GM18951 (cell line): ENCODE data around the gene MARCO.

Experiments
- POLR2A ChIP-seq: IDR thresholded peaks from 4 replicates; pipeline ENCODE4 v1.6.1; 2011; ENCODE audit warnings: mild to moderate bottlenecking; ENCODE audit not compliant: insufficient read length, insufficient read depth; ENCODE audit errors: extremely low read depth
- in situ Hi-C: fragments of 300-500 bp; cut with MboI; formaldehyde crosslinking; loops from one replicate; pipeline ENCODE4 v1.12.0; 2022; ENCODE audit warnings: low sequenced_read_pairs, mixed read lengths, inconsistent platforms; ENCODE audit not compliant: unreplicated experiment

Gene MARCO, protein sequence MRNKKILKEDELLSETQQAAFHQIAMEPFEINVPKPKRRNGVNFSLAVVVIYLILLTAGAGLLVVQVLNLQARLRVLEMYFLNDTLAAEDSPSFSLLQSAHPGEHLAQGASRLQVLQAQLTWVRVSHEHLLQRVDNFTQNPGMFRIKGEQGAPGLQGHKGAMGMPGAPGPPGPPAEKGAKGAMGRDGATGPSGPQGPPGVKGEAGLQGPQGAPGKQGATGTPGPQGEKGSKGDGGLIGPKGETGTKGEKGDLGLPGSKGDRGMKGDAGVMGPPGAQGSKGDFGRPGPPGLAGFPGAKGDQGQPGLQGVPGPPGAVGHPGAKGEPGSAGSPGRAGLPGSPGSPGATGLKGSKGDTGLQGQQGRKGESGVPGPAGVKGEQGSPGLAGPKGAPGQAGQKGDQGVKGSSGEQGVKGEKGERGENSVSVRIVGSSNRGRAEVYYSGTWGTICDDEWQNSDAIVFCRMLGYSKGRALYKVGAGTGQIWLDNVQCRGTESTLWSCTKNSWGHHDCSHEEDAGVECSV

DNA sequence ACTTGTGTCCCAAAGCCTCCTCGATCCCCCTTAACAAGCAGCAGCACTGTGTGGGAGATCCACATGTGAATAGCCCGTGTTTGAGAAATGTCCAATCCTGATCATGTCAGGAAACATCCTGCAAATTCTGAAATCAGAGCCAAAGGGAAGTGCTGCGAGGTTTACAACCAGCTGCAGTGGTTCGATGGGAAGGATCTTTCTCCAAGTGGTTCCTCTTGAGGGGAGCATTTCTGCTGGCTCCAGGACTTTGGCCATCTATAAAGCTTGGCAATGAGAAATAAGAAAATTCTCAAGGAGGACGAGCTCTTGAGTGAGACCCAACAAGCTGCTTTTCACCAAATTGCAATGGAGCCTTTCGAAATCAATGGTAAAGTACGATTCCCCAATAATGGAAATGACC is at the start of gene MARCO:
MARCO (plus strand) TSS at position 164 of the 400 bp plus-strand sequence; CDS start at position 271, 107 bp downstream.
- TF ChIP-seq POLR2A, result no peak
- in situ Hi-C loops, result no loop called here

DNA sequence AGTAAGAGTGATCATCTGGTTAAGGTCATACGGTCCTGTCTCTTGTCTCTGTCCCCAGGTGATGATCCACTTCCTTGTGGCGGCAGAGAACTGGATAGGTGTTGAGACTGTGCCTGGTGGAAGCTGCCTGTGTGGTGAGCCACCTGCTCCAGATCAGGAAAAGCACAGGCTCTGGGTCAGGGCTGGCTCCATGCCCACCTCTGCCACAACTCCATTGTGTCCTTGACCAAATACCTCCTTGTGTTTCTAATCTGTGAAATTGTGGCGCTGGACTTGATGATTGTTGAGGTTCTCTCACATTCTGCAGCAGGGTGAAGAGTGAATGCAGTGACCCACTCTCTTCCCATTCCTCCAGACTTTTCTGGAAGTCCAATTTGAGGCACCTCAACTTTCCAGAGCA is 48.9 kb upstream of the MARCO start:
- TF ChIP-seq POLR2A, result no peak
- in situ Hi-C loops, result loop anchor here (25.0 kb wide), 1 partner anchor 394 kb away; no protein-coding TSS in a partner anchor

DNA sequence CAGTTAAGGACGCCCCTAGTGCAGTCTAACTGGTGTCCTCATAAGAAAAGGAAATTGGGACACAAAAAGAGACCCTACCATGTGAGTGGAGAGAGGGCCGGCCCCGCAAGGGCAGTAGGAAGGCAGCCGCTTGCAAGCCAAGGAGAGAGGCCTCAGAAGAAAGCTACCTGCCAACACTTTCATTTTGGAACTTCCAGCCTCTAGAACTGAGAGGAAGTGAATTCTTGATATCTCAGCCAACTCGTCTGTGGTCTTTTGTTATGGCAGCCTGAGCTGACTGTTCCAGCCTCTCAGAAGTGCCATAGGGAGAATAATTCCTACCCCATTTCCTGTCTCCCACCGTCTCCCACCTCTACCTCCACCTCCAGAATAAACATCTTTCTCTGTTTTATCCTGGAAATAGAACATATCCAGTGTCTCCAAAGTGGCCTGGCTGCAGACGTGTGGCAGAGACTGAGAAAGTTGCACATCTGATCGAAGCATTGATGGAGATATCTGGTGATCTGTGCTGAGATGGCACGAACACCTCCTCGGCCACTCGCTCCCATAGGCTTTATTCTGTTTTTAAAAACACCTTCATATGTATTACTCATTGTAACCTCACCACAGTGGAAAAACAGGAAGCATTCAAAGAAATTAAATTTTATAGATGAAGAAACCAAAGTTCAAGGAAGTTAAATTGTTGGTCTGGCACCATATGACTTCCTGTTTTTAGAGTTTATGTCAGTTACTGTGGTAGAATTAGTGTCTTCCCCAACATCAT is 39.5 kb upstream of the MARCO start:
- no peak for TF ChIP-seq POLR2A

DNA sequence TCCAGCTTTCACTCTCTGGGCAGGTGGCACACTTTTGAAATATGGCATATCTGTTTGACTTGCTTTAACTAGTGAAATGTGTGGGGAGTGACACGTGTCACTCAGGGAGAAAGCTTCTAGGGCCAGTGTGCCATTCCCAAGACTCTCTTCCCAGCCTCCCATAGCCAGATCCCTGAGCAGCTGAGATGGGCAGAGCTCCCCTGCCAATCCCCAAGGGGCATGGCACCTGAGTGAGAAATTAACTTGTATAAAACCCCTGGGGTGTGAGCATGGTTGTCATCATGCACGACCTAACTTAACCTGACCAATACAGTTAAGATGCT is 39.0 kb upstream of the MARCO start:
- TF ChIP-seq POLR2A, result no peak
- in situ Hi-C loops, result no loop called here

More for the DNA sequence above, 39.5 kb upstream of the MARCO start:
- in situ Hi-C loops, result no loop called here

DNA sequence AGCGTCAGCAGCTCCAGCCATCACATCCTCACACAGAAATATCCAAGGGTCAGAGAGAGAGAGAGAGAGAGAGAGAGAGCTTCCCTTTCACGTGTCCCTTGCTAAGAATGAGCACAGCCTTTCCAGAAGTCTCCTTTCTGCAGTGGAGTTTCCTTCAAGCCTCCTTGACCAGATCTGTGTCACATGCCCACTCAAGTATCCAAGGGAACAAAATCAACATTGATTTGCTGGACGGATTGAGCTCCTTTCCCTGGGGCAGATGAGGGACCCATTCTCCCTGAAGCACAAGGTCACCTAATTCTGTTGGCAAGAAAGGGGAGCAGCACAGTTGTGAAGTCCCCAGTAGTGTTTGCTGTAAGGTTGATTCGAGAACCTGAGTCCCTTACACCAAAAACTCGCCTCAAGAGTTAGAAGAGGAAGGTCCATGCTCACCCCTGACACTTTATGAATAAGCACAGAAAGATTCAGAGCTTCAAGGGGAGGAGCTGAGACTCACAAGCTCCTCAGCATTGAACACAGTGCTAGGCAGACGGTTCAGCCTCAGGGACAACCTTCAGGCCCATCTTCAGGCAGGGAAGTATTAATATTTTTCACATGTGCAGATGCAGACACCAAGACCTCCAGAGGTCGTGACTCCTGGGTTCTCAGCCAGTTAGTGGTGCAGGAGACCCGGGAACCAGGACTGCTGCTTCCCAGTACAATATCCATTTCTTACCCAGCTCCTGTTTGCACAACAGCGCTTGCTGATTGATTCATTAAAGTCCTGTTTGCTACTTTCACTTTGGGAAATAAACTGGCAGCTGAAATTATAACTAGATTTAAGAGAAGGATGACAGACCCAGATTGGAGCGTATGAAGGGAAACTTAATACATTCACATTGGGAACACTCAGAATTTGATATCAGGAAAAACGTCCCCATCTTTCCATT is 38.2 kb upstream of the MARCO start:
- in situ Hi-C loops, result no loop called here
- TF ChIP-seq POLR2A, result no peak

DNA sequence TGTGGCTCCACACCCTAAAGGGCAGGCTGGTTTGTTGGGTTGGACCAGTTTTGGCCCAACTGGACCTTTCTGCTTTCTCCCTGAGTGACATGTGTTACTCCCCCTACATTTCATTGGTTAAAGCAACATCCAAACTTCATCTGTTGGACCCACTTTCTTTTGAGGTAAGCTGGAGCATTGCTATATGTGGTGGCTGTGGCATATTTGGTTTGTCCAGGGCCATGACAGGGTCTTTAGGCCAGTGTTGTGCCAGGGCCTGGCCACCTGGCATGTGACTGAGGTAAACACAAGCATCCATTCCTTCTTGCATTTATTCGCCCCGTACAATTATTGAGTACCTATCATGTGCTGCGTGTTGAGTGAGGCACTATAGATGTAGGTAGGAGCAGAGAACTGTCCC is 36.8 kb upstream of the MARCO start:
- in situ Hi-C loops, result no loop called here
- TF ChIP-seq POLR2A, result no peak

DNA sequence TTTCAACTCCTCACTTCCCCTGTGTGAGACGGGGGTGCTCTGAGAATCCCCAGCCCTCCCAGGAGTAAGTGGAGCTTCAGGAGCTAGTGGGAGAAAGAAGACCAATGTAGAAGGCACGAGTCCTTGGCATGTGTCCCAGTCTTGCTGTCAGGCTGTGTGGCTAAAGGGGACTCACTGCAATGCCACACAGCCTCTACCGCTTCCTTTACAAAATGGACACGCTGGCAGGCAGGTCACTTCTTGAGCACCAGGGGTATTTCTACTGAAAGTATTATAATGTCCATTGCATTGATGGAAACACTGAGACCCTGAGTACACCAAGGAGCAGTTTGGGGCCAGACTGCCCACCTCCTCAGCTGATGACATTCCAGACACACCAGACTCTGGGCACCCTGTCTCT is 35.8 kb upstream of the MARCO start:
- no peak for TF ChIP-seq POLR2A
- in situ Hi-C loops, result no loop called here

DNA sequence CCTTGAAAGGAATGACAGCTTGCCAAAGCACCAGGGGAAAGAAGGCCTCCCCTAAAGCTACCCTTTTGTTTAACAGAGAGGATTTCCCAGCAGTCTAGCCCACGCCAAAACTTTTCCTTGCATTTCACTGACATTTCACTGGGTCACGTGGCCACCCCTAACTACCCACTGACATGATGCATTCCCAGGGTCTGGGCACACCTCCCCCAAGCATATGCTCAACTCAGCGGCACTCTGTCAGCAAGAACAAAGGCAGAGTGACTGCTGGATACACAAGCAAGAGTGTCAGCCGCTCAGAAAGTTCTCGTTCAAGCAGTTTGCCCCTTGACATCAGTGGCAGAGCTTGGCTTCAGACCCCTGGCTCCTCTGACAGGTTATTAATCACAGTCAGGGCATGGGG is 34.2 kb upstream of the MARCO start:
- in situ Hi-C loops, result no loop called here
- no peak for TF ChIP-seq POLR2A

DNA sequence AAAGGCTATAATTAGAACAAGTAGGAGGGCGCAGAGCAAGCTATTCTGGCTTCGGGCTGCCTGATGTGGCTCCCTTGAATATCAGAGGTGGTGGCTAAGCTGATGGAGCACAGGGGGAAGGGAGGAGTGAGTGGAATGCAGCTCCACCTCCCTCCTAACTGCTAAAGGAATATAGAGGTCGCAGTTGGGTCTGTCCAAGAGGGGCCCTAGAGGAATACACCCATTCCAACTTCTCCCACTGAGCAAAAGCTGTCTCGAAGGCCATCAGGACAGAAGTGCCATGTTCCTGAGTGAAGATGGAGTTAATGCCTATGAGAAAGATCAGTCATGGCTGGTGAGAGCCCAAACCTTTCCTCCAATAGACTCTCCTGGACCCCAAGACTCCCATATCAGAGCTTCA is 32.8 kb upstream of the MARCO start:
- no peak for TF ChIP-seq POLR2A
- in situ Hi-C loops, result no loop called here

DNA sequence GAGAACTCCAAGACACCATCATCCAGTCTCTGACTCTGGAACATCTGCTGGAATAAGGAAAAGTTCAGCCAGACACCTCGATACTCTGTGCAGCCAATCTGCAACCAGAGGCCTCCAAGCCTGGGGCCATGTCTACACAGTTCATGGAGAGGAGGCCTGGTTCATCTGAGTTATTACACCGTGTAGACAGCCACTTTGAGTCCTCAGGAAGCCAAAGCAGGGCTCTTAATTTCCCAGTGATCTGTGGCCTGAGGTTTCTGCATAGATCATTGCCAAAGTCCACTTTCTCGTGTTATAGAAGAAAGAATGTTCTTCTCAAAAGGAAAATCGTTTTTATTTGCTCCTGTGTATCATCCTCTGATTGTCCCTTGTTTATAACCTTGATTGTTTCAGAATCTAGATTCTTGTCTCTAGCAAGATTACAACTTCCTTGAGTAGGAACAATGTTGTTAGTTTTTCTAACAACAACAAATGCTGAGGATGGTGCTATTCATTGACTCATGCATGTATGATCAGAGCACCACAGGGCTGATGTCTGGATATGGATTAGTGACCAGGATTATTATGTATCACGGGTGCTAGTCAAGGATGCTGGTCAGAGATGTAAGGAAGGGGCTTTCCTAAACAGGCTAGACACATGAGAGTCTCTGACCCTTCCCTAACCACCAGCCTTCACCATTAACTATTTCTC is 30.7 kb upstream of the MARCO start:
- no peak for TF ChIP-seq POLR2A
- in situ Hi-C loops, result no loop called here

DNA sequence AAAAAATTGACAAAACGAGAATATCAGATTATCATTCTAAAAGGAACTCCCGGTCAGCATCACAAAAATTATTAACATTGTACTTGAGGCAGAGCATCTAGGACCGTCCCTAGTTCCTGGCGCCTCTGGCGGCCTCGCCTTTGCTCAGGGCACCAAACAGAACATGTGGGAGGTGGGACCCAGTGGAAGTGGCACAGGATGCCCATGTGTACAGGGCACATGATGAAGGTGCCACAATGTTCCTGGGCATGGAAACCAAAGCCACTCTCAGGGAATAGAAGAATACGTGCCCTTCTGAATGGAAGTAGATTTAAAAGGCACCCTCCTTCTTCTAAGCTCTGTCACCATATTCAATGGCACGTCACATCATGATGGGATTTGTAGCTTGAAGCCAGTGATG is 30.1 kb upstream of the MARCO start:
- TF ChIP-seq POLR2A, result no peak
- in situ Hi-C loops, result no loop called here

DNA sequence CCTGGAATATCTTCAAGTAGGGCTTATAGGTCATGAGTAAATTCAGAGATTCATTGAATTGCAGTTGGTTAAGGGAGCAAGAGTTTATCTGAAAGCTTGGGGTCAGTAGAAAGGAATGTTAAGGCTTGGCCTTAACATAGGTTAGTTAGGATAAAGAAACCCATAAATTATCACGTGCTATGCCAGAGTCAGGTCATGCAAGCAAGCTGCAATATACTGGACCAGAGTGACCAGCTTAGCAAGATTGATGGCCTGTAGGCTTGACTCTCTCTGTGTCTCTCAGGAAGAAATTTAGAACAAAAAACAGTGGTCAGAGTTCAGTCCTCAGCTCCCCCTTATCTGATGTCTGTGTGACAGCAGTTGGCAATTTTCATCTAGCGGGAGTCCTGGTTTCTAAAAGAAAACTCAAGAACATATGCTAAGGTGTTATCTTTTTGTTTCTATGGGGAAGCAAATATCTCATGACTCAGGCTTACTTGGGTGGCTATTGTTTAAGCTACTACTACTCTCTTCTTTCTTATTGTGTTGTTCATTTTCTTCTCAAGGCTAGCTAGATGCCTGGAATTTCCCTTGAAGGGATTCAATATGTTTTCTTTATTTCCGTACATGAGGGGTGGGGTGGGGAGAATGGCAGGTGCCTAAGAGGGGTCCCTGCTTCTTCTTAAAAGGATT is 28.7 kb upstream of the MARCO start:
- in situ Hi-C loops, result no loop called here
- TF ChIP-seq POLR2A, result no peak
